ENCODE data around the gene POC5.

The POC5 gene

GRCh38 chr5:75671506-75671905, 45.7 kb downstream of the POC5 start:
- no peak for TF ChIP-seq CTCF (IDR thresholded peaks at IDR 0.05; ENCODE audit: control insufficient read depth, insufficient read depth, low read depth, low read length, missing control alignments)
- no peak overlapping the region for H3K4me3 ChIP-seq (ENCODE audit: control insufficient read depth, low read depth, low read length)
- DNase-seq (ENCODE audit: low read depth), result no peak

GRCh38 chr5:75670577-75670976, 46.7 kb downstream of the POC5 start:
- no peak overlapping the region for H3K4me3 ChIP-seq (ENCODE audit: control insufficient read depth, low read depth, low read length)
- DNase-seq (ENCODE audit: low read depth), result no peak

GRCh38 chr5:75668977-75669689, 48.1 kb downstream of the POC5 start:
- H3K4me3 ChIP-seq (ENCODE audit: control insufficient read depth, low read depth, low read length), result no peak overlapping the region
- TF ChIP-seq CTCF (IDR thresholded peaks at IDR 0.05; ENCODE audit: control insufficient read depth, insufficient read depth, low read depth, low read length, missing control alignments), result no peak
- DNase-seq (ENCODE audit: low read depth), result no peak

More at GRCh38 chr5:75670577-75670976, 46.7 kb downstream of the POC5 start:
- no peak for TF ChIP-seq CTCF (IDR thresholded peaks at IDR 0.05; ENCODE audit: control insufficient read depth, insufficient read depth, low read depth, low read length, missing control alignments)

- H3K4me3 ChIP-seq (ENCODE audit: control insufficient read depth, low read depth, low read length), result no peak overlapping the region
These were observed 48.8 kb downstream of the POC5 start for GRCh38 chr5:75668445-75668844.

GRCh38 chr5:75667586-75667985, 49.7 kb downstream of the POC5 start:
- TF ChIP-seq CTCF (IDR thresholded peaks at IDR 0.05; ENCODE audit: control insufficient read depth, insufficient read depth, low read depth, low read length, missing control alignments), result no peak
- no peak for DNase-seq (ENCODE audit: low read depth)
- H3K4me3 ChIP-seq (ENCODE audit: control insufficient read depth, low read depth, low read length), result no peak overlapping the region

More at GRCh38 chr5:75668445-75668844, 48.8 kb downstream of the POC5 start:
- TF ChIP-seq CTCF (IDR thresholded peaks at IDR 0.05; ENCODE audit: control insufficient read depth, insufficient read depth, low read depth, low read length, missing control alignments), result no peak
- no peak for DNase-seq (ENCODE audit: low read depth)

GRCh38 chr5:75666801-75667200, 50.4 kb downstream of the POC5 start:
- DNase-seq (ENCODE audit: low read depth), result no peak
- TF ChIP-seq CTCF (IDR thresholded peaks at IDR 0.05; ENCODE audit: control insufficient read depth, insufficient read depth, low read depth, low read length, missing control alignments), result no peak
- H3K4me3 ChIP-seq (ENCODE audit: control insufficient read depth, low read depth, low read length), result no peak overlapping the region

Data from AG09309 (cell line).